A549 (cell line): ENCODE data around the gene RXRG.

Experiments used
- CBX2 ChIP-seq: fragments of 200-600 bp; sonication (generic); IDR thresholded peaks from 2 replicates; pipeline ENCODE4 v1.6.1; 2016; ENCODE audit warnings: low read depth, mild to moderate bottlenecking, borderline replicate concordance
- CHD2 ChIP-seq: fragments of 150-350 bp; IDR thresholded peaks from 2 replicates; pipeline ENCODE4 v1.6.1; 2014; ENCODE audit warnings: low read length; ENCODE audit not compliant: partially characterized antibody
- EP300 ChIP-seq, 2 experiments: fragments of >200 bp; sonication (Bioruptor Twin); formaldehyde crosslinking; IDR thresholded peaks; 2 replicates in 1 of 2; 3 replicates in 1 of 2; pipeline ENCODE4 v1.6.1; 2016 to 2017
- MAZ ChIP-seq: fragments of 150-350 bp; IDR thresholded peaks from 2 replicates; pipeline ENCODE4 v1.6.1; 2014; ENCODE audit warnings: antibody characterized with exemption, low read depth, low read length, borderline replicate concordance
- POLR2A ChIP-seq: IDR thresholded peaks from 2 replicates; pipeline ENCODE4 v1.6.1; 2012; ENCODE audit warnings: mild to moderate bottlenecking, low read length
- TP53 ChIP-seq: fragments of 250-450 bp; sonication (Bioruptor Pico); IDR thresholded peaks from 2 replicates; pipeline ENCODE4 v1.5.0; 2021; ENCODE audit warnings: mild to moderate bottlenecking, moderate library complexity
- ZFP36 ChIP-seq: fragments of 450-650 bp; IDR thresholded peaks from 2 replicates; pipeline ENCODE4 v1.6.1; 2014; ENCODE audit warnings: borderline replicate concordance; ENCODE audit not compliant: partially characterized antibody
- ZNF302 ChIP-seq: fragments of 250-450 bp; sonication (Bioruptor Pico); IDR thresholded peaks from 2 replicates; pipeline ENCODE4 v1.9.0; 2021; ENCODE audit warnings: inconsistent platforms, mild to moderate bottlenecking, moderate library complexity
- ZSCAN20 ChIP-seq: fragments of 250-450 bp; sonication (Bioruptor Pico); IDR thresholded peaks from 2 replicates; pipeline ENCODE4 v1.8.0; 2022; ENCODE audit warnings: mild to moderate bottlenecking, moderate library complexity
- TF ChIP-seq, protein P1 (sequence below): fragments of 200-600 bp; sonication (generic); IDR thresholded peaks from 2 replicates; pipeline ENCODE4 v1.6.1; 2016; ENCODE audit warnings: antibody characterized with exemption, mild to moderate bottlenecking, moderate library complexity
- TF ChIP-seq, protein P2 (sequence below): fragments of >200 bp; sonication (Bioruptor Twin); formaldehyde crosslinking; IDR thresholded peaks from 3 replicates; pipeline ENCODE4 v1.5.1; 2016
- TF ChIP-seq, protein P3 (sequence below): fragments of 450-650 bp; IDR thresholded peaks from 2 replicates; pipeline ENCODE4 v1.6.1; 2014; ENCODE audit warnings: antibody characterized with exemption

DNA sequence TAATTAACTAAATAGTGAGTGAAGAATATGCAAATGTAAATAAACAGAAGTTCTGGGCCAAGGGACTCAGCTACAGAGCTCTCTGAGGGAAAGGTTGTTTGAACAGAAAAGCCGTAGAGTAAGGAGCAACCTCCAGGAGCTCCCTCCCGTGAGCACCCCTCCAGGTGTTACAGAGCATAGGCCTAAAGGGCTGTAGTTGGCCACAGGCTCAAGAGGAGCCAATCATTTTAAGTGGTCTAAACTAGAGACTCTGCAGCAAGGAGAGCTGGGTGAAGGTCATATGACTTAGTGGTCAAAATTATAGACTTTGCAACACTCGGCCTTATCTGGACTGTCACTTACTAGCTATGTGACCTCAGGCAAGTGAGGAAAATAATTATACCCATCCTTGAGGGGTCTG is 19.1 kb upstream of the RXRG start:
- TF ChIP-seq, protein P1, sequence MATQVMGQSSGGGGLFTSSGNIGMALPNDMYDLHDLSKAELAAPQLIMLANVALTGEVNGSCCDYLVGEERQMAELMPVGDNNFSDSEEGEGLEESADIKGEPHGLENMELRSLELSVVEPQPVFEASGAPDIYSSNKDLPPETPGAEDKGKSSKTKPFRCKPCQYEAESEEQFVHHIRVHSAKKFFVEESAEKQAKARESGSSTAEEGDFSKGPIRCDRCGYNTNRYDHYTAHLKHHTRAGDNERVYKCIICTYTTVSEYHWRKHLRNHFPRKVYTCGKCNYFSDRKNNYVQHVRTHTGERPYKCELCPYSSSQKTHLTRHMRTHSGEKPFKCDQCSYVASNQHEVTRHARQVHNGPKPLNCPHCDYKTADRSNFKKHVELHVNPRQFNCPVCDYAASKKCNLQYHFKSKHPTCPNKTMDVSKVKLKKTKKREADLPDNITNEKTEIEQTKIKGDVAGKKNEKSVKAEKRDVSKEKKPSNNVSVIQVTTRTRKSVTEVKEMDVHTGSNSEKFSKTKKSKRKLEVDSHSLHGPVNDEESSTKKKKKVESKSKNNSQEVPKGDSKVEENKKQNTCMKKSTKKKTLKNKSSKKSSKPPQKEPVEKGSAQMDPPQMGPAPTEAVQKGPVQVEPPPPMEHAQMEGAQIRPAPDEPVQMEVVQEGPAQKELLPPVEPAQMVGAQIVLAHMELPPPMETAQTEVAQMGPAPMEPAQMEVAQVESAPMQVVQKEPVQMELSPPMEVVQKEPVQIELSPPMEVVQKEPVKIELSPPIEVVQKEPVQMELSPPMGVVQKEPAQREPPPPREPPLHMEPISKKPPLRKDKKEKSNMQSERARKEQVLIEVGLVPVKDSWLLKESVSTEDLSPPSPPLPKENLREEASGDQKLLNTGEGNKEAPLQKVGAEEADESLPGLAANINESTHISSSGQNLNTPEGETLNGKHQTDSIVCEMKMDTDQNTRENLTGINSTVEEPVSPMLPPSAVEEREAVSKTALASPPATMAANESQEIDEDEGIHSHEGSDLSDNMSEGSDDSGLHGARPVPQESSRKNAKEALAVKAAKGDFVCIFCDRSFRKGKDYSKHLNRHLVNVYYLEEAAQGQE = no peak
- TF ChIP-seq CBX2 (no peak), CHD2 (no peak), TP53 (CRISPR knock-in tag) (no peak), POLR2A (no peak), ZNF302 (CRISPR knock-in tag) (no peak), EP300 (IDR thresholded peaks at IDR 0.05) (no peak), ZSCAN20 (no peak), ZFP36 (no peak), MAZ (no peak)
- TF ChIP-seq, protein P2, sequence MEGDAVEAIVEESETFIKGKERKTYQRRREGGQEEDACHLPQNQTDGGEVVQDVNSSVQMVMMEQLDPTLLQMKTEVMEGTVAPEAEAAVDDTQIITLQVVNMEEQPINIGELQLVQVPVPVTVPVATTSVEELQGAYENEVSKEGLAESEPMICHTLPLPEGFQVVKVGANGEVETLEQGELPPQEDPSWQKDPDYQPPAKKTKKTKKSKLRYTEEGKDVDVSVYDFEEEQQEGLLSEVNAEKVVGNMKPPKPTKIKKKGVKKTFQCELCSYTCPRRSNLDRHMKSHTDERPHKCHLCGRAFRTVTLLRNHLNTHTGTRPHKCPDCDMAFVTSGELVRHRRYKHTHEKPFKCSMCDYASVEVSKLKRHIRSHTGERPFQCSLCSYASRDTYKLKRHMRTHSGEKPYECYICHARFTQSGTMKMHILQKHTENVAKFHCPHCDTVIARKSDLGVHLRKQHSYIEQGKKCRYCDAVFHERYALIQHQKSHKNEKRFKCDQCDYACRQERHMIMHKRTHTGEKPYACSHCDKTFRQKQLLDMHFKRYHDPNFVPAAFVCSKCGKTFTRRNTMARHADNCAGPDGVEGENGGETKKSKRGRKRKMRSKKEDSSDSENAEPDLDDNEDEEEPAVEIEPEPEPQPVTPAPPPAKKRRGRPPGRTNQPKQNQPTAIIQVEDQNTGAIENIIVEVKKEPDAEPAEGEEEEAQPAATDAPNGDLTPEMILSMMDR = no peak
- TF ChIP-seq, protein P3, sequence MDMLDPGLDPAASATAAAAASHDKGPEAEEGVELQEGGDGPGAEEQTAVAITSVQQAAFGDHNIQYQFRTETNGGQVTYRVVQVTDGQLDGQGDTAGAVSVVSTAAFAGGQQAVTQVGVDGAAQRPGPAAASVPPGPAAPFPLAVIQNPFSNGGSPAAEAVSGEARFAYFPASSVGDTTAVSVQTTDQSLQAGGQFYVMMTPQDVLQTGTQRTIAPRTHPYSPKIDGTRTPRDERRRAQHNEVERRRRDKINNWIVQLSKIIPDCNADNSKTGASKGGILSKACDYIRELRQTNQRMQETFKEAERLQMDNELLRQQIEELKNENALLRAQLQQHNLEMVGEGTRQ = no peak
